ENCODE measurements around the gene VAV1. TPM values are rescaled to one million over a fixed set of nuclear protein-coding genes. Genes with fewer than 3 reads are reported as not detected.

The VAV1 gene
- total and polyA plus RNA-seq, 9 of the 15 experiments (the other 6 are each of a cell fraction or from before 2014, with no cell fraction given) = 0.46 to 20.1 (median 11.1) TPM

DNA sequence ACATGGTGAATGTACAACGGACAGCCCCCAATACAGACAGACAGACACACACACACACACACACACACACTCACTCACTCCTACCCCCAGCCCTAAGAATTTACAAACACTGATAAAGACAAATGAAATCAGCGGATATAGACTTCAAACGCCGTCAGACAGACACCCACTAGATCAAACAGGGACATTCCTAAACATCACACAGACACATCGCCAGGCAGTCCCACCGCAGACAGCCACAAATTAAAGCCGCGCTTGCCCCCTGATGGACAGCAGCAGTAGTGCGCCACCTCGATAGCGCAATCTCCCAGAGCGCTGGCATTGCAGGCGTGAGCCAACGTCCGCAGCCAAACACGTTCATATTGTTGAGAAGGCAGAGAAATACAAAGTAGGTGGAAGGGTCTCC is 90.2 kb downstream of the VAV1 start (continued):
- peak; percentile 66 for TF ChIP-seq BHLHE40 (IDR thresholded peaks at IDR 0.05; ENCODE audit: low read length)
- TF ChIP-seq ARHGAP35 (IDR thresholded peaks at IDR 0.05; ENCODE audit: partially characterized antibody) = no peak
- TF ChIP-seq TRIM24 (IDR thresholded peaks at IDR 0.05) = no peak
- no peak for TF ChIP-seq ZFP1 (CRISPR knock-in tag; IDR thresholded peaks at IDR 0.05)
- no peak for TF ChIP-seq HDAC3 (IDR thresholded peaks at IDR 0.05; ENCODE audit: borderline replicate concordance, partially characterized antibody)
- no peak for TF ChIP-seq ZNF445 (CRISPR knock-in tag; IDR thresholded peaks at IDR 0.05; ENCODE audit: low read depth)
- TF ChIP-seq, protein P1, sequence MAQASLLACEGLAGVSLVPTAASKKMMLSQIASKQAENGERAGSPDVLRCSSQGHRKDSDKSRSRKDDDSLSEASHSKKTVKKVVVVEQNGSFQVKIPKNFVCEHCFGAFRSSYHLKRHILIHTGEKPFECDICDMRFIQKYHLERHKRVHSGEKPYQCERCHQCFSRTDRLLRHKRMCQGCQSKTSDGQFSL (CRISPR knock-in tag; IDR thresholded peaks at IDR 0.05) = peak; percentile 91
- TF ChIP-seq, protein P1 (tag; IDR thresholded peaks at IDR 0.05) = no peak
- TF ChIP-seq TFAM (CRISPR knock-in tag; conservative IDR thresholded peaks at IDR 0.05) = no peak
- TF ChIP-seq CHD1 (IDR thresholded peaks at IDR 0.05; ENCODE audit: low read length) = no peak
- TF ChIP-seq, protein P2, sequence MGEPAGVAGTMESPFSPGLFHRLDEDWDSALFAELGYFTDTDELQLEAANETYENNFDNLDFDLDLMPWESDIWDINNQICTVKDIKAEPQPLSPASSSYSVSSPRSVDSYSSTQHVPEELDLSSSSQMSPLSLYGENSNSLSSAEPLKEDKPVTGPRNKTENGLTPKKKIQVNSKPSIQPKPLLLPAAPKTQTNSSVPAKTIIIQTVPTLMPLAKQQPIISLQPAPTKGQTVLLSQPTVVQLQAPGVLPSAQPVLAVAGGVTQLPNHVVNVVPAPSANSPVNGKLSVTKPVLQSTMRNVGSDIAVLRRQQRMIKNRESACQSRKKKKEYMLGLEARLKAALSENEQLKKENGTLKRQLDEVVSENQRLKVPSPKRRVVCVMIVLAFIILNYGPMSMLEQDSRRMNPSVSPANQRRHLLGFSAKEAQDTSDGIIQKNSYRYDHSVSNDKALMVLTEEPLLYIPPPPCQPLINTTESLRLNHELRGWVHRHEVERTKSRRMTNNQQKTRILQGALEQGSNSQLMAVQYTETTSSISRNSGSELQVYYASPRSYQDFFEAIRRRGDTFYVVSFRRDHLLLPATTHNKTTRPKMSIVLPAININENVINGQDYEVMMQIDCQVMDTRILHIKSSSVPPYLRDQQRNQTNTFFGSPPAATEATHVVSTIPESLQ (CRISPR knock-in tag; IDR thresholded peaks at IDR 0.05) = peak; percentile 32; the same call in 1 of the 2 replicates
- TF ChIP-seq, protein P3, sequence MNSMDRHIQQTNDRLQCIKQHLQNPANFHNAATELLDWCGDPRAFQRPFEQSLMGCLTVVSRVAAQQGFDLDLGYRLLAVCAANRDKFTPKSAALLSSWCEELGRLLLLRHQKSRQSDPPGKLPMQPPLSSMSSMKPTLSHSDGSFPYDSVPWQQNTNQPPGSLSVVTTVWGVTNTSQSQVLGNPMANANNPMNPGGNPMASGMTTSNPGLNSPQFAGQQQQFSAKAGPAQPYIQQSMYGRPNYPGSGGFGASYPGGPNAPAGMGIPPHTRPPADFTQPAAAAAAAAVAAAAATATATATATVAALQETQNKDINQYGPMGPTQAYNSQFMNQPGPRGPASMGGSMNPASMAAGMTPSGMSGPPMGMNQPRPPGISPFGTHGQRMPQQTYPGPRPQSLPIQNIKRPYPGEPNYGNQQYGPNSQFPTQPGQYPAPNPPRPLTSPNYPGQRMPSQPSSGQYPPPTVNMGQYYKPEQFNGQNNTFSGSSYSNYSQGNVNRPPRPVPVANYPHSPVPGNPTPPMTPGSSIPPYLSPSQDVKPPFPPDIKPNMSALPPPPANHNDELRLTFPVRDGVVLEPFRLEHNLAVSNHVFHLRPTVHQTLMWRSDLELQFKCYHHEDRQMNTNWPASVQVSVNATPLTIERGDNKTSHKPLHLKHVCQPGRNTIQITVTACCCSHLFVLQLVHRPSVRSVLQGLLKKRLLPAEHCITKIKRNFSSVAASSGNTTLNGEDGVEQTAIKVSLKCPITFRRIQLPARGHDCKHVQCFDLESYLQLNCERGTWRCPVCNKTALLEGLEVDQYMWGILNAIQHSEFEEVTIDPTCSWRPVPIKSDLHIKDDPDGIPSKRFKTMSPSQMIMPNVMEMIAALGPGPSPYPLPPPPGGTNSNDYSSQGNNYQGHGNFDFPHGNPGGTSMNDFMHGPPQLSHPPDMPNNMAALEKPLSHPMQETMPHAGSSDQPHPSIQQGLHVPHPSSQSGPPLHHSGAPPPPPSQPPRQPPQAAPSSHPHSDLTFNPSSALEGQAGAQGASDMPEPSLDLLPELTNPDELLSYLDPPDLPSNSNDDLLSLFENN (IDR thresholded peaks at IDR 0.05; ENCODE audit: low read depth in 2 of 2, low read length in 2 of 2) = no peak
- TF ChIP-seq ZFP30 (CRISPR knock-in tag; IDR thresholded peaks at IDR 0.05; ENCODE audit: borderline replicate concordance) = no peak
- TF ChIP-seq MAZ (CRISPR knock-in tag; conservative IDR thresholded peaks at IDR 0.05 in 1 of 2, IDR thresholded peaks at IDR 0.05 in 1 of 2) = peak; percentile 10 to 73; a peak in 2 of 4 replicates

Measured in K562 (cell line).